Measurements from ENCODE around the gene RARG.

Gene RARG

DNA sequence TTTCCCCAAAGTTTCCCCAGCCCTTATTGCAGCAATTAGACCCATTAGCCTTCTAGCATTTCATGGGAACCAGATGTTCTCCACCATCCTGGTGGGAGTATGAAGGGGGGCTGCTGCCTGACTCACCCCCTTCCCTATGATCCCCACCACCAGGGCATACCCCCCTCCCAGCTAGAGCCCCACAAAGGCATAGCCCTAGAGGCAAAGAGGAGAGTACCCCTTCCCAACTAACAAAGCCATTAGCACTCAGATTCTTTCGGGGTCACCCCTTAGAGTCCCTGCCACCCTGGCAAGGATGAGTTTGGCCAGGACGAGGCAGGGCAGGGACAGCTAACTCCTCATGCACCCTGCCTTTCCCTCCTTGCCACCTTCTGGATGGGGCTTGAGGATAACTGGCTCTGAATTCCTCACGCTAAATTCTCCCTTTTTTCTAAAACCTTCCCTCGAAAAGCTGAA, 9.2 kb downstream of the RARG start:
- DNase-seq, result no peak

DNA sequence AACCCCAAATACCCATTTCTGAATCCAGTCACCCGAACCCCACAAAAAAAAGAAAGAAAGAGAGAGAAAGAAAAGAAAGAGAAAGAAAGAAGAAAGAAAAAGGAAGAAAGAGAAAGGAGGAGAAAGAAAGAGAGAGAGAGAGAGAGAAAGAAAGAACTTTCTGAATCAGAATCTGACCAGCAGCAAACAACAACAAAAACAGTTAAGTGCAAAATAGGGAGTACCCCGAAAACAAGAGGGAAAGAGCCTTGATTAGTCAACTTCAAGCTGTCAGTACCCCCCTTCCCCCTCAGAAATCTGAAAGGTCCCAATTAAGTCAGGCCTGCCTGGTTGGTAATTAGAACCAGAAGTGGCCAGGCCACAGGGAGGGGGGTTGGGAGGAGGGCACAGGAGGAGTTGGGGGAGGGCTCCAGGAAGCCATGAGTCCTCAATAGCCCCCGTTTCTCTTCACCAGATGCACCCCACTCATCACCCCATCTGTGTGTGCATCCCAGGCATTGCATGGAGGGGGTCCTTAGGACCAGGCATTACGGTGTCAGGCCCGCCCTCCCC, 9.8 kb downstream of the RARG start:
- no peak for DNase-seq

DNA sequence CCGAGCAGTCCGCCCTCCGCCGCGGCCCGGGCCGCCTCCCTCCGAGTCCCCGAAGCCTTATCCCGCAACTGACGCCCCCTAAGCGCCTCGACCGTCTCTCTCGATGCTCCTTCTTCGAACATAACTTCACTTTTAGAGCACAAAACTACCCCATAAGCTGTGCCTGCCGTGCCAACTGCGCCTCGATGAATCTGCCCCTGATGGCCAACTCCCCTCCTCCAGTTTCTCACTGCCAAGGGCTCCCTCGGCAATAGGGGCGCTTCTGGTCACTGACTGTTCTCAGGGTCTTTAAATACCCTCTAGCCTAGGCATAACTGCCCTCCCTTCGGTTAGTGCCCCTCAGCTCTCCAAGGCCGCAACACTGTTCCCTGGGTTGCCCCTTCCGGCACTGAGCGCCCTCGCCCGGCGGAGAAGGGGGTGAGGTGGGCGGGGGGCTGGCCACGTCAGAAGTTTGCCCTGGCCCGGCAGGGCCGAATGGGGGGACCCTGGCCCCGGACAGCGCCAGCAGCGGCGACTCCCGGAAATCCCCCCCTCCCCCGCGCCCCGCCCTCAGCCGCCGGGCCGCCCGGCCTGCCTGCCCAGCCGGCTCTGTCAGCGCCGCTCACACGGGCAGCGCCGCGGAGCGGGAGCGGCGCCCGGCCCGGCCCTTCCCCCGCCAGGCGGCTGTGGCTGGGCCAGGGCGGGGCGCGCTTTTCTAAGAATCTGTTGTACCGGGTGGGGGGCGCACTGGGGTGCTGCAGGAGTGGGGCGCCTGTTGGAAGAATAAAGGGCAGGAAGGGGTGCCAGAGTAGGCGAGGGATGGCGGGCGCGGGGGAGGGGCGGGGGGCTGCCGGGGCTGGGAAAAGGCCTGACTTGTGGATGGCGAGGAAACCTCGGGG, 10.6 kb downstream of the RARG start:
- no peak for DNase-seq

DNA sequence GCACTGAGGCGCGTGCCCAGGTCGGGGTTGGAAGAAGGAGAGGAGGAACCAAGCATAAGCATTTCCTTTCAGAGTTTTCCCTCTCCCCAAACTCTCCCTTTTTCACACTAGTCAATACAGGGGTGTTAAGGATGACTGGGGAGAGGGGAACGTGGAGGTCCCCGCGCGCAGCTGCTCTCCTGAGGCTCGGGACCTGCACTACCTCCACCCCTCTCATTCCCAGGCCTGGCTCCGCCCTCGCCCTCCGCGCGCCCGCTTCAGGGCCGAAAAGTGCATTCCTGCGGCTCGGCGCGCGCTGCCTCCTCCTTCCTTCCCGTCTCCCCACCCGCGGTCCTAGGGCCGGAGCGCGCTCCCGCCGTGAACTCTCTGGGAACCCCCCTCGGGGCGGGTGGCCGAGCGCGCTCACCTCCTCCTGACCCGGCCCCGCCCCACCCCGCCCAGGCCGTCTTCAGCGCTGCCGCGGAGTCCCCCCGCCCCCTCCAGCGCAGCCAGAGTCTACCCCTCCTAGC, 11.3 kb downstream of the RARG start:
- no peak for DNase-seq

DNA sequence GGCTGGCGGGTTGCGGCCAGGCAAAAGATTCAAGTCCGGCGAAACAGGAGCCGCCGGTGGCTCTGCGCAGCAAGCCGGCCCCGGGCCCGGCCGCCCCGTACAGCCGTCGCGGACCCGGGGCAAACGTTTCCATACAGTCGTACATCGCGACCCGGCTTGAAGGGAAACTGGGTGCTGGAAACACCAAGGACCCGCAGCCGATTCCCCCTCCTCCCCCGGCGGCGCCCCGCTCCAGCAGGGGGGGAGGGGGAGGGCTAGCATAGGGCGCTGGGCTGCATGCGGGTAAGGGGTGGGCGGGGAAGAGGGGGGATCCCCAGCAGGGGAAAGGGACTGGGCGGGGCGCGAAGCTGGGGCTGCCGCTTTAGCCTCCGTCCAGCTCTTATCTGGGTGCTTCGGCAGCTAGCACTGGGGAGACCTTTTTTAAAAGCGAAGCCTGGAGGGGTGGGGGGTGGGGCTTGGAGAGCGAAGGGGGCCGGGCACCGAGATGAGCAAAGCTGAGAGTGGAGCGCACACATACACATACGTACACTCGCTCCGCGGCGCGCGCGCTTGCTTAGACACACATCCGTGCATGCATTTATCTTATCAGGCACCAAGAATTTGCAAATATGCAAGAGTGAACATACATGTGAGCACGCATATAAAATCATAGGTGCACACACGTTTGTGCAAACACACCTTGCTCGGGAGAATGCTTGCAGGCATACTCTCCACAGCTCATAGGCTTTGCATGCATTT, 11.9 kb downstream of the RARG start:
- DNase-seq, result no peak

DNA sequence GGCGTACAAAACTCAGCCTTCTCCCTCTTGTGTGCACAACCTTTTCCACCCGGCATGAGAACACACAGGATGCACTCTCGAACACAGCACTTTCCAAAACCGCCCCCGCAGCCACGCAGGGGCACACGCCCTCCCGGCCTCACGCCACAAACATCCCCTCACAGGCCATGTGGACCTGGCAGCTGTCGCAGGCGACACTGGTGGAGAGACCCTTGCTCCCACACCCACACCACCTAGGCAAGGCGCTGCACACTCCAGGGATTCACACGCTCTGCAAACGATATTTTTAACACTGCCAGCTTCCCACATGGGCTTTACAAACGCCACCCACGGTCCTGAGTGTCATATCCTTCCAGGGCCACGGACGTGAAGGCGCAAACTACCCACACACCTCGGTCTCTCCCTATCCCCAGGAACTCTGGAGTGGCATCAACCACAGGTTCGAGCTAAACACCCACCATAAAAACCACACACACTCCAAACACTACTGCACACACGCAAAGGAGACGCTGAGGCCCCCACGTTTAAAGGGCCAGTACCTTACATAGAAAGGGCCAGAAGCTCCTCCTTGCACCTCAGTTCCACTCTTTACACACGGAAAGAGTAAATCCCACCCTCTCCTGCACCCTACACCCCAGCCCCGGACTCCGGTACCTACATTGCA, 12.6 kb downstream of the RARG start:
- DNase-seq, result no peak

DNA sequence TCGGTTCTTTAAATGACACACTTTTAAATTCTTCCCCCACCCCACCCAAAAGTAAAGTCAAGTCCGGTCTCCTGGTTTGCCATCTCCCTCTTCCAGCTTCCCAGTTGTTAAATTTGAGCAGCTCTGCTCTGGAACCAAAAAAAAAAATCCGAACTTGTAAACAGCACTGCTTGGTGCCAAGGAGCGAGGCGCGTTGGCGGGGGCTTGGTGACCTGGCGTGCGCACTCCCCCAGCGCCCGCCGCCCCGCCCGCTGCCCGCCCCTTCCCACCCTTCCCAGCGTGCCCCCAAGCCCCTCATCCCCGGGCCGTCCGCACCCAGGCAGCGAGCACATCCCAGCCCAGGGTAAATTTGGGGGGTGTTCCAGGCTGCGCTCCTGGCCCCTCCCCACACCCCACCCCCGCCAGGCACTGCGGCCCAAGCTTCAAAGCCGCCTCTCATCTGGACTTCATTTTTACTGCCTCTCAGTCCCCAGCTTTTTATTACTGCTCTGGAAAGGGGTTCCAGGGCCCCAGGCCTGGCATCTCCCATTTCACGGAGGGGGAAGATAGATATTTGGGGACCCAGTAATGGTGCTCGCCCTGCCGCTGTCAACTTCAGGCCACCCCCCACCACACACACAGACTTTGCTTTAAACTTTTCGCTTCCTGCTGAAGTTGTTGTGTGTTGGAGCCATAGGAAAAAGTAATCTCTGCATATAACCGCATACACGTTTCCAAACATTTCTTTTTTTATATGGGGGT, 13.3 kb downstream of the RARG start:
- DNase-seq, result no peak

DNA sequence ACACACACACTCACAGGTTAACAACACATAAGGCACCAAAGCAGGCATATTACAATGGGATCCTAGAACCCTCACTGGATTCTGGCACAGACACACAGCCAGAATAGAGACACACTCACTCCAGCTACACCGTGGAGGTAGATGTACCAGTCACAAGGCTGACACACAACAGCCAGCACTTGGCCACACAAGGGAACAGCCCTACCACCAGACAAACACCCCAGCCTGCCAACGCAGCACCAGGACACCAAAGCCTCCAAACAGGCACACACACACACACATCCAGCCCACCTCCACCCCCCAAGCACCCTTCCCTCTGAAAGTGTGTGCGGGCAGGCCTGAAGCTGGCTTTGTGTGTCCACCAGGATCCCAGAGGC, 14.1 kb downstream of the RARG start:
- DNase-seq, result no peak

DNA sequence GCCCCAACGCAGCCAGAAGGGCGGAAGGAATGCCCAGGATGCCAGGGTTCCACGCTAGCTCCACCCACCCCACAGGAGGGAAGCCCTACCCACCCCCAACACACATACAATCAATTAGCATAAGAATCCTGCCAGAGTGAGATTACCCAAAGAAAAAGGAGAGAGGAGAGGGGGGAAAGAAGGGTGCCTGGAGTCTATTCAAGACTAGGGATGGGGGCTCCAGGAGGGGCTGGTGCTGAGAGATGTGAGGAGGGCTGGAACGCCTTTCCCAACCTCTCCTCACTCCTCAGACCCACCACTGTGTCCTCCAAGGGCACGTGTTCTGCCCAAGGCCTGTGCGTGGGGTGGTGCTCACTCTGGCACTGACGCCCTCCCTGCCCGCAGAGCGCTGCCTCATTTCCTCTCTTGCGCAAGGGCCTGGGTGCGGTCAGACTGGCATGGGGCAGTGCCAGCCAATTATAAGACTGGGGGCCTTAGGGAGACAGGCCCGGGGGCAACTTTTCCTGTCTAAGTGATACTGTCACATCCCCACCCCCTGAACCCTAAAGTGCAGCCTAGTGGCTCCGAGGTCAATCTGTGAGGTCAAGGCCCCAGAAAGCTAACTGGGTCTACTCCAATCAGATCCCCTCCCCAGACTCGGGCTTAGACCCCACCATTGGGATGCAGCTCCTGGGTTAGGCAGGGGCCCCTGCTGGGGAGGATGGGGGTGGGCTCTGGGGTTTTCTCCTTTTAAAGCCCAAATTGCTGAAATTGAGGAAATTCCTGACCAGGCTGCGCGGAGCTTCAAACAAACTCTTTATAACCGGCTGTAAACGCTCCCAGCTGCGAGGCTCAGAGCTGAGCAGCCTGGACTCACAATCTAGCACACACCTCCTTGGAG, 14.7 kb downstream of the RARG start:
- DNase-seq, result no peak

DNA sequence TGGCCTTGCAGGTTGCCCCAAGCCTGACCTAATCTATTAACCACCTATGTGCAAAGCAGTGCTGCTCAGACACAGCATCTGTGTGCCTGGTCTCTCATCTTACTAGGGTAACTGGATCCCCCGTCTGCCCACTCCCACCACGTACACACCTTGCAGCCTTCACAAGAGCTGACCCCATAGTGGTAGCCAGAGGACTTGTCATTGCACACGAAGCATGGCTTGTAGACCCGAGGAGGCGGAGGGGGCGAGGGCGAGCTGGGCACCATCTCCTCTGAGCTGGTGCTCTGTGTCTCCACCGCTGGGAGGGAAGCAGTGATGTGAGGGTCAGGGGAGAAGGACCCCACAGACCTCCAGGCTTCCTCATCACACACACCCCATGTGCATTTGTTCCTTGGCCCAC, 16.5 kb downstream of the RARG start:
- no peak for DNase-seq

DNA sequence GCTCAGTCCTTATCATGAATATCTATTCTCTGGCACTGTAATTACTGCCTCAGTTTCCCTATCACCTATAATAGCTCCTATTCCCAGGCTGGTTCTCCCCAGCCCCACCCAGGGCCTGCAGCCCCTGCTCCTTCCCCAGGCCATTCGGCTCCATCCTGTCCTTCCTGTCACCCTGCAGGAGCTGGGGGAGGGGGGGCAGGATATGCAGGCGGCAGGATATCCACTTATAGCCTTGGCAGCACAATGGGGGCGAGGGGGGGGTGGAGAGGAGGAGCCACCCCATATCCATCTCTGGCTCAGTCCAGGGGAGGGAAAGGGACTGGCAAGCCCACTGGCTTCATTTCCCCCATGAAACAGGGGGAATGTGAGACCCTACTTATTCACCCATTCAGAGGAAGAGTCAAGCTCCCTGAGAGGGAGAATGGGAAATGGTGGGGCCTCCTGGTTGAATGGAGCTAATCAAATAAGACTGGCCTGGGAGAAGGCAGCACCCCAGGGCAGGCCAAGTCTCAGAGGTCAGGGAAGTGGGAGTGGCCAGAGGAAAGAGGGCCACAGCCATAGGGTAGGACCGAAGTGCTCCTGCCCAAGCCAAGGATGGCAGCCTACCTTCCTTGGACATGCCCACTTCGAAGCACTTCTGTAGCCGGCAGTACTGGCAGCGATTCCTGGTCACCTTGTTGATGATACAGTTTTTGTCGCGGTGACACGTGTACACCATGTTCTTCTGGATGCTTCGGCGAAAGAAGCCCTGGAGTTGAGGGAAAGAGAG, 17.1 kb downstream of the RARG start:
- DNase-seq, result no peak

DNA sequence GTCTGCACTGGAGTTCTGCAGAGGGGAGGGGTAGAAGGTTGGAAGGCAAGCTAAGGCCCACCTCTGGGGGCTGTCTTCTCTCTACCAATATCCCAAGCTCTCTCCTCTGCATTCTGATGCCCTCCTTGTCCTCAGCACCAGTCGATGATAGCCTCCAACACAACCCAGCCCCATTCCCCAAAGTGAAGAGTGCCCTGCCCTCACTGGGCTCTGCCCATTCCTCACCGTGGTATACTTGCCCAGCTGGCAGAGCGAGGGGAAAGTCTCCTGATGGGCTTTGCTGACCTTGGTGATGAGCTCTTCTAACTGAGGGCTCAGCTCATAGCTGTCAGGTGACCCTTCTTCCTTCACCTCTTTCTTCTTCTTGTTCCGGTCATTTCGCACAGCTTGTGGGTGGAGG, 17.8 kb downstream of the RARG start:
- no peak for DNase-seq

DNA sequence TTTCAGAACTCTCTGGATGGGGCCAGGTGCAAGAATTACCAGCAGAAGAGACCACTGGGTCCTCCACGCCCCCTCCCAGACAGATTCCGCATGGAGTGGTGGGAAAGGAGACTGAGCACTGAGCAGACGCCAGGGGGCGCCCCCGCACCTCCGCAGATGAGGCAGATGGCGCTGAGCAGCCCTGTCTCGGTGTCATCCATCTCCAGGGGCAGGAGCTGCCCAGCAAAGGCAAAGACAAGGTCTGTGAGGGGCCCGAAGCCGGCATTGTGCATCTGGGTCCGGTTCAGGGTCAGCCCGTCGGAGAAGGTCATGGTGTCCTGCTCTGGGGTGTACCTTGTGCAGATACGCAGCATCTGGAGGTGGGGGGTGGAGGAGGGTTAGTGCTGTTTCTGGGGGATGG, 18.7 kb downstream of the RARG start:
- DNase-seq, result no peak

DNA sequence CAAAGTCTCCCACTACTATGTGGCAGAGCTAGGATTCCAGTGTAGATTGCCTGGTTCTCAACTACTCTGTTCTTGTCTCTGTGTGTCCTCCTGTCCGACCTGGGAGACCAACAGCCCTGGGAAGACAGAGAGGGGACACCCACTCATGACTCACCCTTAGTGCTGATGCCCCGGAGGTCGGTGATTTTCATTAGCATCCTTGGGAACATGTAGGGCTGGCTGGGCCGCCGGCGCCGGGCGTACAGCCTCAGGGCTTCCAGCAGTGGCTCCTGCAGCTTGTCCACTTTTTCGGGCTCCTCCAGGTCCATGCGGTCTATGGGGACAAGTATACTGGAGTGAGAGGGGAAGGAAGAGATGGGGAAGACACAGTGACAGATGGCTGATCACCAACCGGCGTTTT, 19.1 kb downstream of the RARG start:
- no peak for DNase-seq

DNA sequence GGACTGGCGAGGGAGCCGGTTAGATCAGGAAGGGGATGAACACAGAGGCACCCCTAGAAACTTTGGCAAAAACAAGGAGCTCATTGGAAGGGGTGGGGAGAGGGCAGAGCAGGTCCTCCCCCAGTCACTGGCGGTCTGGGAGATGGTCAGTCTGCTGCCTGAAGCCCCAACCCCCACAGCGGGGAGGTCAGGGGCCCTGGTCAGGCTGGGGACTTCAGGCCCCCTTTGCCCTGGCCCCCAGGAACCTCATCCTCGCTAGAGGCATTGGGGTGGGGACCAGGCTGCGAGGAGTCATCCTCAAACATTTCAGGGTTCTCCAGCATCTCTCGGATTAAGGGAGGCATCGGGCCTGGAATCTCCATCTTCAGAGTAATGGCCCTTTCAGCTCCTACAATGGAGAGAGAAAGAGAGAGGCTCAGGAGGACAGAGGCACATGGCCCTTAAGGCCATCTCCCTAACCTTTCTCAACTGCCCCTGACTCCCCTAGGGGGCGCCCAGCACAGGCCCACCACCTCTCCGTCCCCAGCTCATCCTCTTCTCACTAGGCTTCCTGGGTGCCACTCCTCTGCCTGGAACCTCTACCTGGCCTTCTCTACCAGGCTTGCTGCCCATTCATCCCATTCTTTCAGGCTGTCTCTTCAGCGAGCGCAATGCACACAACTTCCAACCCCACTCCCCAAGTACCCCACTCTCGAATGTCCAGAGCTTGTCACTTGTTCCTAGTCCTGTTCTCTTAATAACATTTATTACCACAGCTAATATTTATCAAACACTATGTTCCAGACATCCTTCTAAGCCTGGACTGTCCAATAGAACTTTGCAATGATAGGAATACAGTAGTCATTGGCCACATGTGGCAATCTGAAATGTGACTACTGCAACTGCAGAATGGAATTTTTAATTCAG, 20.3 kb downstream of the RARG start:
- no peak for DNase-seq

DNA sequence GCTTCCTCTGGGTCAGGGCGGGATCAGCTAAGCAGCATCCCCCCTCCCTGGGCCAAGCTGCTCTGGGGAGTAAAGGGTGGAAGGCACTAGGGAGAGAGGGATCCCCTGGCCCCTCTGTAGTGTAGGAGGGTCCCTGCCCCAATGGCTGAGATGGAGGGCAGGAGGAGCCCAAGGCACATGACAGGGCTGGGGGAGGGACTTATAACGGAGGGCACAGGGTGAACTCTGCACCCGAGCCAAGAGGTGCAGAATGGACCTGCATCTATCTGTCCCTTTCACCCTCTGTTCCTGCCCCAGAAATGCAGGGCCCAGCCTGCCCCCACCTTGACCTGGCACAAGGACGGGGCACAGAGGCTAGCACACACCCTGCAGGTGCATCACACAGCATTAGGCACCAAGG, 21.2 kb downstream of the RARG start:
- DNase-seq, result no peak

DNA sequence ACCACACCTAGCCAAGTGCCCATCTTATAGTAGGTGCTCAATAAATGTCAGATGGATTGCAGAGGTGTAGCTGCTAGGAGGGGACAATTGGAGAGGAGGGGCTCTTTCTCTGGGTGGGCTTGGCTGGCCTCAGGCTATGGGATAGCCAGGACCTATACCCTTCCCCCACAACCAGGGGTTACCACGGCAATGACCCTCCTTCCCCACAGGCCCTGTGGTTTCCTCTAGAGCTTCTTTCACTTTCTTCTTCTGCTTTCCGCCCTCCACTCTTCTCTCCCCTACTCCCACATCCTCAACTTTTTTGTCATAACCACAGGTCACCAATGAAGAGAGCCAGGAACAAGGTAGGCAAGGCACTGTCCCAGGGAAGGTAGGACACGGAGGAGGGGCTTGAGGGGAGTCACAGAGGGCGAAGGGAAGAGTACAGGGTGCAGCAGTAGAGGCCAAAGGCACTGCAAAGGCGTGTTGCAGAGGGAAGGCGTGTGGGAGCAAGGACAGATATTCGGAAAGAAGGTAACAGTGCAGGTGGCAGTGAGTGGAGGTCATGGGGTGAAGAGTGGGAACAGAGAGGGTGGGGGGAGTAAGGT, 23.0 kb downstream of the RARG start:
- DNase-seq, result no peak

DNA sequence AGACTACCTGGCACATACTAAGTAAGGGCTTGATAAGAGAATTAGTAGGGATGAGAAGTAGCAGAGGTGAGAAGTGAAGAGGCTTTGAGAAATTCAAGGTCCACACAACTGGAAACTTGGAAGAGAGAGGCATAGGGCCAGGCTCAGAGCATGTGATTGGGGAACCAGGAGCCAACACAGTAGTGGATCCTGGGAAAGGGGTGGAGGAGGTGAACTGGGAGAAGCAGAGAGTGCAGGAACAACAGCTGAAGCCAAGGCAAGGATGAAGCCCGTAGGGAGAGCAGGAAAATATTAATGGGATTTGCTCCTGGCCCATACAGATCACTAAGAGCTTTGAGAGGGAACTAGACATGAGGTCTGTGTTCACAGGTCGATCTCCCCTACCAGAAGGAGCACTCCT, 23.6 kb downstream of the RARG start:
- no peak for DNase-seq

DNA sequence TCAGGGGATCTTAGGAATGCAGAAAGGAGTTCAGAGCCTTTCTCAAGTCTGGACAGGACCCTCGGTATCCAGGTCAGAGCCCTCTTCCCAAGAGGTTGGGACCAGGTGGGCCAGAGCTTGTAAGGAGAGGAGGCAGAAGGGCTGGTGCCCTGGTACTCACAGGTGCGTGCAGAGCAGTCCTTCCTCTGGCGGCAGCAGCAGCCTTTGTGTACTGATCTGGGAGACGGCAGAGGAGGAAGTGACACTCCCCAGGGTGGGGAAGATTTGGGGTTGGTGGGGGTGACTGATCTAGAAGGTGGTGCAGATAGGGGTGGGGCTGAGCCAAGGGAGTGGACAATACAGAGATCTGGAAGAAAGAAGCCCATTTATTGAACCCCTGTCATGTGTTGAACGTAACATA, 25.0 kb downstream of the RARG start, which contains the start of gene ITGB7:
TSS of gene ITGB7 (minus strand) at position 210 of the 400 bp plus-strand sequence. CDS start 6,808 bp downstream, outside the sequence.
- no peak for DNase-seq
